Ovary (tissue), 9 donors: ENCODE results near the gene BLOC1S3. TPM values are rescaled to one million over a fixed set of nuclear protein-coding genes. Genes with fewer than 3 reads are reported as not detected.

ENCODE experiments used
- DNase-seq, 5 donors: peaks; one replicate each; pipeline ENCODE4 v3.0.0-alpha.2; 2019 to 2020
- H3K27ac ChIP-seq, 2 donors: fragments of 200-600 bp; one replicate each; pipeline versions ENCODE4 v1.5.1 to v1.8.0; 2019 to 2022
- H3K27me3 ChIP-seq: fragments of 200-600 bp; one replicate; pipeline ENCODE4 v1.8.0; 2022
- H3K36me3 ChIP-seq: fragments of 200-600 bp; sonication (generic); one replicate; pipeline ENCODE4 v1.5.1; 2019
- H3K4me1 ChIP-seq: one replicate; pipeline ENCODE4 v1.8.1; 2013; ENCODE audit warnings: mild to moderate bottlenecking, moderate library complexity; ENCODE audit not compliant: insufficient read depth
- H3K4me3 ChIP-seq: fragments of 200-600 bp; sonication (generic); one replicate; pipeline ENCODE4 v1.5.1; 2017
- H3K9me3 ChIP-seq, 2 donors: fragments of 200-600 bp in 1 of 2; sonication (generic) in 1 of 2; one replicate each; pipeline versions ENCODE4 v1.5.1 to v1.8.1; 2013 to 2019; ENCODE audit warnings: mild to moderate bottlenecking in 1 of 2, moderate library complexity in 1 of 2
- EP300 ChIP-seq: sonication (generic); formaldehyde crosslinking; IDR thresholded peaks from one replicate; pipeline ENCODE4 v1.6.1; 2017; ENCODE audit warnings: antibody characterized with exemption
- POLR2A ChIP-seq: fragments of 450-650 bp; IDR thresholded peaks from one replicate; pipeline ENCODE4 v1.6.1; 2017; ENCODE audit warnings: antibody characterized with exemption, mild to moderate bottlenecking, moderate library complexity
- WGBS, 3 donors: extraction: QIAGEN DNeasy Blood & Tissue Kit in 1 of 3; methylation state at CpG; one replicate each; pipeline versions ENCODE4 v1.1.5 to v1.1.7; 2013 to 2017; 5-methylcytosine and 5-hydroxymethylcytosine counted together
- intact Hi-C, 4 donors: fragments of 100-400 bp; cut with DNase I; formaldehyde crosslinking; loops; one replicate each; pipeline versions ENCODE4 v1.11.0 to v1.15.1; 2022 to 2023
- polyA plus RNA-seq, 2 donors: library from polyadenylated mRNA; stranded (reverse); fragments of 200-250 nt in 1 of 2; fragments of 350-450 nt in 1 of 2; fragmentation: Illumina TruSeq in 1 of 2; extraction: RNeasy Lipid Tissue Mini Kit (QIAGEN cat#74804) in 1 of 2; gene quantifications; one replicate each; pipeline ENCODE4 v1.2.3, GENCODE V29; 2013 to 2014
- total RNA-seq, 7 donors: library from RNA; depleted of rRNA in 2 of 7; stranded (reverse); fragments of >200 nt in 2 of 7; fragmentation: NEBNext Ultra II Directional in 3 of 7; extraction: Animal tissue kit (Norgen Biotek cat#: 25700) in 3 of 7; gene quantifications; one replicate each; pipeline versions ENCODE4 v1.1.0 to v1.2.4, GENCODE V29; 2016 to 2023
- TF ChIP-seq, protein P1 (sequence below), 3 donors: fragments of 450-650 bp in 2 of 3; fragments of 200-600 bp in 1 of 3; IDR thresholded peaks; one replicate each; pipeline versions ENCODE4 v1.5.1 to v1.8.0; 2016 to 2022; ENCODE audit warnings: antibody characterized with exemption in 3 of 3, mild to moderate bottlenecking in 1 of 3
- donor health status: DM: no; HTN: no; CAD: no; lungs with moderate emphysema.
- donor health status: DM: no; HTN: no; CAD: no.
- donor health status: Bipolar disorder and iron deficiency.
- donor health status: DM: yes; HTN: yes; CAD: no.
- donor health status: DM: no; HTN: no; CAD: no.
- donor health status: DM: yes; HTN: yes; CAD: no.

The BLOC1S3 gene
- total and polyA plus RNA-seq, 9 donors: 4.1 to 12.6 (median 11.3) TPM

DNA sequence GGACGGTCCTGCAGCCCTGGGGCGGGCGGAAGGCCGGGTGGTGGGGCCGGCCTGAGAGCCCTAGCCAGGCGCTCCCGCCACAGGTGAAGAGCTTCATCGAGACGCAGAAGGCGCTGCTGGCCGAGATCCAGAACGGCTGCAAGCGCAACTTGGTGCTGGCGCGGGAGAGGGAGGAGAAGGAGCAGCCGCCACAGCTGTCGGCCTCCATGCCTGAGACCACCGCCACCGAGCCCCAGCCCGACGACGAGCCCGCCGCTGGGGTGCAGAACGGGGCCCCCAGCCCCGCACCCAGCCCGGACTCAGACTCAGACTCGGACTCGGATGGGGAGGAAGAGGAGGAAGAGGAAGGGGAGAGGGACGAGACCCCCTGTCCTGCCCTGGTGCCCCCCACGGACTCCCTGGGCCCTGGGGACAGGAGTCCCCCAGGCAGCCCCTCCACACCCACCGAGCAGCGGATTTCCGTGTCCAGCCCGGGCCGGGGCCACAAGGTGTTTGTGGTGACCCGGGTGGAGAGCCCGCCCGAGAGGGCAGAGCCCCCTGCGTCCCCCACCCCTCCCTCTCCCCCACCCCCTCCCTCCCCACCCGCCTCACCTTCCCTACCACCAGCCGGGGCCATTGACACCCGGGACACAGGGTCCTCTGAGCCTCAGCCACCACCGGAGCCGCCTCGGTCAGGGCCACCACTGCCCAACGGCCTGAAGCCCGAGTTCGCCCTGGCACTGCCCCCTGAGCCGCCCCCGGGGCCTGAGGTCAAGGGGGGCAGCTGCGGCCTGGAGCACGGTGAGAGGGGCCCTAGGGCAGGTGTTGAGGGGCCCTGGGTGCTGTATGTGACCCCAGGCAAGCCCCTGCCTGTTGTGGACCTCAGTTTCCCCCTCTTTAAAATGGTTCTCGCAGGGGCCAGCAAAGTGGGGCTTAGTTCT lies 33.1 kb upstream of the BLOC1S3 start:
- no peak overlapping the region for H3K4me3 ChIP-seq
- H3K36me3 ChIP-seq: no peaks in the 10 kb centered on the region
- intact Hi-C loops: no loop called here
- WGBS, 3 donors: 83 to 89% (median 86%) methylated on average over 42 to 54 of the region's 54 CpGs
- H3K4me1 ChIP-seq: no peaks in the 10 kb centered on the region
- no peaks in the 10 kb centered on the region for H3K27me3 ChIP-seq
- TF ChIP-seq, protein P1, sequence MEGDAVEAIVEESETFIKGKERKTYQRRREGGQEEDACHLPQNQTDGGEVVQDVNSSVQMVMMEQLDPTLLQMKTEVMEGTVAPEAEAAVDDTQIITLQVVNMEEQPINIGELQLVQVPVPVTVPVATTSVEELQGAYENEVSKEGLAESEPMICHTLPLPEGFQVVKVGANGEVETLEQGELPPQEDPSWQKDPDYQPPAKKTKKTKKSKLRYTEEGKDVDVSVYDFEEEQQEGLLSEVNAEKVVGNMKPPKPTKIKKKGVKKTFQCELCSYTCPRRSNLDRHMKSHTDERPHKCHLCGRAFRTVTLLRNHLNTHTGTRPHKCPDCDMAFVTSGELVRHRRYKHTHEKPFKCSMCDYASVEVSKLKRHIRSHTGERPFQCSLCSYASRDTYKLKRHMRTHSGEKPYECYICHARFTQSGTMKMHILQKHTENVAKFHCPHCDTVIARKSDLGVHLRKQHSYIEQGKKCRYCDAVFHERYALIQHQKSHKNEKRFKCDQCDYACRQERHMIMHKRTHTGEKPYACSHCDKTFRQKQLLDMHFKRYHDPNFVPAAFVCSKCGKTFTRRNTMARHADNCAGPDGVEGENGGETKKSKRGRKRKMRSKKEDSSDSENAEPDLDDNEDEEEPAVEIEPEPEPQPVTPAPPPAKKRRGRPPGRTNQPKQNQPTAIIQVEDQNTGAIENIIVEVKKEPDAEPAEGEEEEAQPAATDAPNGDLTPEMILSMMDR (IDR thresholded peaks at IDR 0.05): no peak
- TF ChIP-seq EP300 (no peak), POLR2A (no peak)
- no peaks in the 10 kb centered on the region for H3K9me3 ChIP-seq
- no peak overlapping the region for H3K27ac ChIP-seq
- DNase-seq: no peak

DNA sequence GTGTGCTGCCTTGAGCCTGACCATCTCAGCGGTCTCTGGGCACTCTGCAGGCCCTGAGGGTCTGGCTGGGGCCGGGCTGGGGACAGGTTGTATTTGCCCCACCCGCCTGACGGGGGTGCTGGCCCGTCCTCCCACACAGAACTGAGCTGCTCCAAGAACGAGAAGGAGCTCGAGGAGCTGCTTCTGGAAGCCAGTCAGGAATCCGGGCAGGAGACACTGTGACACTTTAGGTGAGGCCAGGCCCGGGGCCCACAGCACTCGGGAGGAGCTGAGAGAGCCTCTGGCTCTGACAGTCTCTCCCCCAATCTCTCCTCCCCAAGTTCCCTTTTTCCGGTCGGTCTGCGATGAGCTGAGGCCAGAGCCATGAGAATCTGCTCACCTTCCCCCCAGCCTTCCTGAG lies 32.3 kb upstream of the BLOC1S3 start:
- Histone ChIP-seq H3K27me3 (no peaks in the 10 kb centered on the region), H3K4me3 (no peak overlapping the region), H3K9me3 (no peaks in the 10 kb centered on the region), H3K27ac (no peak overlapping the region), H3K4me1 (no peaks in the 10 kb centered on the region), H3K36me3 (no peaks in the 10 kb centered on the region)
- intact Hi-C loops: no loop called here
- WGBS, 3 donors: 76 to 82% (median 80%) methylated on average over 13 of the region's 13 CpGs
- DNase-seq: no peak
- no peak for TF ChIP-seq EP300
- TF ChIP-seq, protein P1 (IDR thresholded peaks at IDR 0.05): no peak
- TF ChIP-seq POLR2A: no peak

DNA sequence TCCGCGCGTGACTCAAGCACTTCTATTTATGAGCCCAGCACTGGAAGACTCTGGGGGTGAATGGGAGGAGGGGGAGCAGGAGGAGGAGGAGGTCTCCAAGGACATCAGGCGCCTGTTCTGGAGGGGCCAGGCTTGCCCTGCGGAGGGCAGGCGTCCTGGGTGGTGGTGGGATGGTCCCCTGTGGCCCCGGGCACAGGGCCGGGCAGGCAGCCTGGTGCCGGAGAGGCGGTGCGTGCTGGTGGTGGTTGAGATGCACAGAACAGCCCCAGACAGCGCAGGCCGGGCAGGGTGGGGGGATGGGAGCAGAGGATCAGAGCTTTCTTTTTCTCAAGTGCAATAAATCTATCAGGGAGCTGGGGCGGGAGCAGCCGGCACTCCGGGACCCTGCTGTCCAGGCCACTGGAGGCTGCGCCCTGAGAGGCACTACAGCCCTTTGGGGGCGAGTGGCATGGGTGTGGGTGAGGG lies 31.8 kb upstream of the BLOC1S3 start:
- 82 to 89% (median 84%) methylated on average over 18 of the region's 18 CpGs for WGBS, 3 donors
- Histone ChIP-seq H3K27ac (no peak overlapping the region), H3K4me3 (no peak overlapping the region), H3K27me3 (no peaks in the 10 kb centered on the region), H3K4me1 (peaks cover under 1% of the 10 kb centered on the region), H3K36me3 (no peaks in the 10 kb centered on the region), H3K9me3 (no peaks in the 10 kb centered on the region)
- intact Hi-C loops: no loop called here
- DNase-seq: no peak
- TF ChIP-seq EP300: no peak
- no peak for TF ChIP-seq POLR2A
- TF ChIP-seq, protein P1 (IDR thresholded peaks at IDR 0.05): no peak

DNA sequence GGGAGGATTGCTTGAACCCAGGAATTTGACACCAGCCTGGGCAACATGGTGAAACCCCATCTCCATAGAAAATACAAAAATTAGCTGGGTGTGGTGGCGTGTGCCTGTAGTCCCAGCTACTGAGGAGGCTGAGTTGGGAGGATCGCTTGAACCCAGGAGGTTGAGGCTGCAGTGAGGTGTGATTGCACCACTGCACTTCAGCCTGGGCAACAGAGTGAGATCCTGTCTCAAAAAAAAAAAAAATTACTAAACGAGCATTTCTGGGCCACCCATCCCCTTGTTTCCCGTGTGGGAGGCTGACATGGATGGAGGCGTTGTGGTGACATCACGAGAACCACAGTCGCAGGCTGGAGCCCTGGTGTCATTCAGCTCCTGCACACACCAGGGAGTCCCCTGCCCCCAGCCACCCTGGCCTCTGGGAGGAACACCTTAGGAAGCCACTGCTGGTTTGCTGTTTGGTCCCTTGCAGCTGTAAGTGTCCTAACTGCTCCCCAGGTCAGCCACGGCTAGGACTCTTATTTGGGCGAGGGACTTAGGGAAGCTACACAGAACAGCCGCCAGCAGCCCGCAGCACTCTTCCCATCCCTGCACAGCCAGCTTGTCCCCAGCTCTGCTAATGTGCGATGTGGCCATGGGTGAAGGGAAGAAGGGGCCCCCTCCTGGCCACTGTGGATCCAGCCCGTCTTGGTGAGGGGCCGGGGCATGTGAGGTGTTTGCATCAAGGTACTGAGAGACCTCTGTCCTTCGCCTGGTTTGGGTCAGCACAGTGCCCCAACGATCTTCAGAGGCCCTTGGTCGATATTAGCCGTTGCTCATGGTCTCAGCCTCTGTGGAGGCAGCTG lies 30.5 kb upstream of the BLOC1S3 start:
- WGBS, 3 donors: 79 to 86% (median 80%) methylated on average over 17 to 18 of the region's 18 CpGs
- no peaks in the 10 kb centered on the region for H3K27me3 ChIP-seq
- H3K27ac ChIP-seq: no peak overlapping the region
- peaks cover 13% of the 10 kb centered on the region for H3K4me1 ChIP-seq
- no peaks in the 10 kb centered on the region for H3K9me3 ChIP-seq
- H3K4me3 ChIP-seq: no peak overlapping the region
- intact Hi-C loops: no loop called here
- H3K36me3 ChIP-seq: no peaks in the 10 kb centered on the region
- no peak for DNase-seq
- TF ChIP-seq EP300 (no peak), POLR2A (no peak)
- TF ChIP-seq, protein P1 (IDR thresholded peaks at IDR 0.05): no peak
